MG63 (cell line): ENCODE data around the gene IGFL3. TPM values are rescaled to one million over a fixed set of nuclear protein-coding genes. Genes with fewer than 3 reads are reported as not detected.
"Not testable (repeated sequence)": the region's sequence is repeated elsewhere in the genome, so short reads cannot be mapped to it uniquely, and the experiment has no call there.

ENCODE experiments used
- DNase-seq: peaks from one replicate; pipeline ENCODE4 v3.0.0-alpha.2; 2020
- H3K27me3 ChIP-seq: fragments of 250-450 bp; sonication (Bioruptor Pico); 2 replicates; pipeline ENCODE4 v1.5.1; 2020; ENCODE audit warnings: mild to moderate bottlenecking, moderate library complexity
- H3K36me3 ChIP-seq: fragments of 250-450 bp; sonication (Bioruptor Pico); 2 replicates; pipeline ENCODE4 v1.5.1; 2020; ENCODE audit warnings: mild to moderate bottlenecking, moderate library complexity
- H3K4me3 ChIP-seq: fragments of 250-450 bp; sonication (Bioruptor Pico); 2 replicates; pipeline ENCODE4 v1.5.1; 2020; ENCODE audit warnings: mild to moderate bottlenecking, moderate library complexity
- H3K9me3 ChIP-seq: fragments of 250-450 bp; sonication (Bioruptor Pico); 2 replicates; pipeline ENCODE4 v1.5.1; 2020; ENCODE audit warnings: mild to moderate bottlenecking, moderate library complexity
- total RNA-seq: library from RNA; depleted of rRNA; stranded (reverse); fragments of >200 nt; shearing (Covaris generic); gene quantifications from 2 replicates; pipeline ENCODE4 v1.2.3, GENCODE V29; 2014; ENCODE audit warnings: low replicate concordance

IGFL3 gene
- total RNA-seq, 1 experiment from 2014 or later = not detected

DNA sequence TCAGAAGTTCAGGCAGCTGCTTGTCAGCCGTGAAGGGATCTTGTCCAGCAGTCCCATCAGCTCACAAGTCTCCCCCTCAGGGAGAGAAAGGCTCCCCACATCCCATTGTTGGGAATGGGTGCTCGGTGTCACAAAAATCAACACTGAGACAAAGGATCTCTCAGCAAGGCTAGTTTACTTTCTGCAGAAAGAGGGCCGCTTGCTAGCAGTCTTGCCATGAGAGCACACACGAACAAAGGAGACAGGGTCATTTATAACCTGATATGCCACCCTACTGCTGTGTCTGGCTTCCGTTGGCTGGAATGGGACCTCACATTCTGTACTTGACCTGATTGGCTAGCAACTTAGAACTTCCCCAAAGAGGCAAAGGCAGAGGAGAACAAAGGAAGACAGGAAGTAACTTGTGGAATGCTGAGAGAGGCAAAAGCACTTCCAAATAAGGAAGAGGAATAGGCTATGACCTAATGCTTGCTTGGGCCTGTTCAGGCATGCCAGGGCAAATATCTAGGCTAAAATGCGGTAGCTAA, 8.7 kb upstream of the IGFL3 start:
- H3K4me3 ChIP-seq = no peak overlapping the region
- 0 out of 2 replicates have a peak, but pooled peaks cover 4% of the 10 kb centered on the region for H3K27me3 ChIP-seq
- no peaks in the 10 kb centered on the region for H3K36me3 ChIP-seq
- DNase-seq = peak; percentile 68
- H3K9me3 ChIP-seq = peaks cover 5% of the 10 kb centered on the region; the same call in 1 of the 2 replicates

DNA sequence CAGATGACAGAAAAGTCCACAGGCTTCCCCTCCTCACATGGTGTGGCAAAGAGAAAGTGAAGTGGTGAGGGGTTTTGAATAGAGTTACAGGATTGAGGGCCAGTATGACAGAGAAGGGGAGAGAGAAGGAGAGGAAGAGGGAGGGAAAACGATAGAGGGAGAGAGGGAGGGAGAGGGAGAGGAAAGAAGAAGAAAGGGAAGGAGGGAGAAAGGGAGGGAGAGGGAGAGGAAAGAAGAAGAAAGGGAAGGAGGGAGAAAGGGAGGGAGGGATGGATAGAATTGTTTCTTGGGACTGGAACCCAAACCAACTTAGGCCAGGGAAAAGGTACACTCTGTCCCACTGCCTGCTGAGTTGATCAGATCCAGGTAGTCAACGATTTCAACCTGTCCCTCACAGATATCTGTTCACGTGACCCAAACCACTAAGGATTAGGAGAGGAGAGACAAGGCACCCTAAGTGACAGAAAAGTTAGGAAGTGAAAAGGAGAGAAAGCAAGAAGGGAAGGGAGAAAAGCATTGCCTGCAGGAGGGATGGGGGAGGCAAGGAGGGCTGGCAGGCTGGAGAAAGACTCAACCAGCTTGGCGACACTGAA, 8.1 kb upstream of the IGFL3 start:
- Histone ChIP-seq H3K4me3 (no peak overlapping the region), H3K36me3 (no peaks in the 10 kb centered on the region), H3K27me3 (peaks cover 9% of the 10 kb centered on the region; the same call in 1 of the 2 replicates), H3K9me3 (peaks cover 5% of the 10 kb centered on the region; the same call in 1 of the 2 replicates)
- DNase-seq = no peak

- no peaks in the 10 kb centered on the region for H3K36me3 ChIP-seq
- H3K9me3 ChIP-seq = peaks cover 5% of the 10 kb centered on the region; the same call in 1 of the 2 replicates
- peaks cover 15% of the 10 kb centered on the region for H3K27me3 ChIP-seq
- DNase-seq = no peak
- H3K4me3 ChIP-seq = no peak overlapping the region
Measured at GRCh38 chr19:46131485-46132143, 7.1 kb upstream of the IGFL3 start.

- no peaks in the 10 kb centered on the region; the same call in 1 of the 2 replicates for H3K9me3 ChIP-seq
- H3K4me3 ChIP-seq = no peak overlapping the region
- peaks cover 33% of the 10 kb centered on the region for H3K27me3 ChIP-seq
- no peak for DNase-seq
- H3K36me3 ChIP-seq = no peaks in the 10 kb centered on the region
Measured at GRCh38 chr19:46126086-46126580, 1.6 kb upstream of the IGFL3 start.

- no peak for DNase-seq
- Histone ChIP-seq H3K27me3 (peaks cover 33% of the 10 kb centered on the region), H3K4me3 (no peak overlapping the region), H3K9me3 (no peaks in the 10 kb centered on the region; the same call in 1 of the 2 replicates), H3K36me3 (no peaks in the 10 kb centered on the region)
Measured at GRCh38 chr19:46125447-46125846, 959 bp upstream of the IGFL3 start.

DNA sequence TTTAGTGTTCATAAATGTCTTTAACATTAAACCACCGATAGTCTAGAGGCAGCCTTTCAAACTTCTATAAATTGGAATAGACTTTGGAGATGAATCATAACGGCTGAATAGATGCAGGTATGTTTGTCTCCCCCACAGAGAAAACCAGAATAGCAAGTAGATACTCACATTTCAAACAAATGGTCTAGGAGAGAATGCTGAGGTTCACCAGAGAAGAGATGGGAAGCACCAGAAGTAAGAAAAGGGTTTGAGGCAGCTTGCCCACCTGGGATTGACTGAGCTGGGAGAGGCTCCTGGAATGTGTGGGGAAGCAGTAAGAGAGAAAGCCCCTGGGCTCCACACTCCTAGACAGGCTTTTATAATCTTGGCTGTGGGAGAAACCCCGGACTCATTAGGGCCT, 6.4 kb downstream of the IGFL3 start:
- no peaks in the 10 kb centered on the region for H3K36me3 ChIP-seq
- H3K27me3 ChIP-seq = peaks cover 2% of the 10 kb centered on the region
- no peak for DNase-seq
- no peak overlapping the region for H3K4me3 ChIP-seq
- no peaks in the 10 kb centered on the region for H3K9me3 ChIP-seq

GRCh38 chr19:46116121-46116520, 8.4 kb downstream of the IGFL3 start:
- H3K4me3 ChIP-seq = no peak overlapping the region
- H3K9me3 ChIP-seq = no peaks in the 10 kb centered on the region; the same call in 1 of the 2 replicates
- H3K27me3 ChIP-seq = peaks cover 2% of the 10 kb centered on the region
- peak; percentile 14 for DNase-seq
- no peaks in the 10 kb centered on the region for H3K36me3 ChIP-seq

DNA sequence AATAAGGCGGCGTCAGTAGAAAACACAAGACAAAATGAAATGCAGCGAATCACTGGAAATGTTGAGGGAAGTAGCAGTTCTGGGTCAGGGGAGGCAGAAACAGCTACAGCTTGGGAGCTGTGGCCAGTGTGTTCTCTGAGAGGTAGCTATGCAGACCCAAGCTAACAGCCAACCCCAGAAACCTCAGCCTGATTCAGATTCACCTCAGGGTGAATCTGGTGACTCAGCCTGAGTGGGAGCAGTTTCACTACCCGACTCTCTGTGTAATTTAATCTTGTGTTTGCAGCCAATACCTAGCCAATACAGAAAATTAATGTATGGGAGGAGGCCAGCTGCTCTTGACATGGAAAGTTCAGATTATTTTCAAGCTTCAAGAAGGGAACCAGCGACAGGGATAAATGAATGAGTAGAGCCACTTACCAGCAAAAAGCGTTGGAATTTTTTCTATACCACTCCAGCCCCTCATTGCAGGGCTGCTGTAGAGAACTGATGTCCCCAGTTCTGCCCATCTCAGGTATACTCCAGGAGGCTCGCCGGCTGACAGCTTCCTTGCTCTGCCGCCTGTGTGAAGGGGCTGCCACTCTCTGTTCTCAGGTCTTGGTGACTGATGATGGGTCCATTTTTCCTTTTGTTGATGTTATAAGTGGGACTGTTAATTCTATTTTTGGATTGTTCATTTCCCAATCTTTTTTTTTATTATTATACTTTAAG, 8.9 kb downstream of the IGFL3 start:
- H3K27me3 ChIP-seq = peaks cover 2% of the 10 kb centered on the region
- no peaks in the 10 kb centered on the region for H3K36me3 ChIP-seq
- peak; percentile 83 for DNase-seq
- no peak overlapping the region for H3K4me3 ChIP-seq
- no peaks in the 10 kb centered on the region; the same call in 1 of the 2 replicates for H3K9me3 ChIP-seq

DNA sequence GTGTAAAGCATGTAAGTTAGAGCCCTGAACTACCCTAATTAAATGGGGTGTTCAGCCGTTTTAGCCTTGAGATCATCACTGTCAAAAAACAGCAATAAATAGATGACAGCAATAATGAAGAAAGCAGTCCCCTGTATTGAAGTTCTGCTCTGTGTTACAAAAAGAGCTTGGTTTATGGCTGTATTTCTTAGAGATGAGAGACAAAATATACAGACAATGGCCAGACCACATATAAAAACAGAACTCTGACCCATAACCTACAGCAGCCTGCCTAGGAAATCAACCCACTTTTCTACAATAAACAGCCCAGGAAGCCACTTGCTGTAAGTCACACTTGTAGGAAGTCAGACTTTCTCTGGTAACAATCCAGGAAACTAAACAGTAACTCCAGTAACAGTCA, 10.8 kb downstream of the IGFL3 start:
- H3K36me3 ChIP-seq = no peaks in the 10 kb centered on the region

GRCh38 chr19:46112527-46112926, 12.0 kb downstream of the IGFL3 start:
- Histone ChIP-seq H3K4me3 (no peak overlapping the region), H3K27me3 (no peaks in the 10 kb centered on the region; the same call in 1 of the 2 replicates), H3K9me3 (no peaks in the 10 kb centered on the region; the same call in 1 of the 2 replicates), H3K36me3 (no peaks in the 10 kb centered on the region)
- DNase-seq = no peak

More for the DNA sequence above, 10.8 kb downstream of the IGFL3 start:
- H3K27me3 ChIP-seq = no peaks in the 10 kb centered on the region; the same call in 1 of the 2 replicates
- no peak overlapping the region for H3K4me3 ChIP-seq
- H3K9me3 ChIP-seq = no peaks in the 10 kb centered on the region; the same call in 1 of the 2 replicates
- DNase-seq = no peak

DNA sequence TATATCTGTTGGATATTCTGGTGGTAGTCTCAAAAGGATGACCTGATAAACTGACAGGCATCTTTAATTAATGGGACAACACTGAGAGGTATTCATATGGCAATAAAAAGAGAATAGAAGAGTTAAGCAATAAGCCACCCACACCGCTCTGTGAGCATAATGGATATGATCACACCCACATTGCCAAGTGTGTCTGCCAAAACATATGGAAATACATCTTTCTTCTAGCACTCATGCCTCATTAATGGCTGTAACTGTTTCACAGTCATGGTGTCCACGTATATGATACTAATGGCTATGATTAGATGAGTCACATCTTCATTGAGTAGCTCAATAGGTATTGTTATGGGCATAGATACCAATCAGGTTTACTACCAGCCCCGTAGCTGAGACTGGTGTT, 13.1 kb downstream of the IGFL3 start:
- Histone ChIP-seq H3K4me3 (no peak overlapping the region), H3K27me3 (no peaks in the 10 kb centered on the region; the same call in 1 of the 2 replicates), H3K36me3 (no peaks in the 10 kb centered on the region), H3K9me3 (peaks cover under 1% of the 10 kb centered on the region; the same call in 1 of the 2 replicates)
- no peak for DNase-seq

- Histone ChIP-seq H3K4me3 (no peak overlapping the region), H3K9me3 (peaks cover 12% of the 10 kb centered on the region), H3K27me3 (no peaks in the 10 kb centered on the region; the same call in 1 of the 2 replicates), H3K36me3 (no peaks in the 10 kb centered on the region)
- no peak for DNase-seq
Measured at GRCh38 chr19:46109876-46110275, 14.6 kb downstream of the IGFL3 start.

- Histone ChIP-seq H3K9me3 (peaks cover 20% of the 10 kb centered on the region), H3K4me3 (no peak overlapping the region), H3K27me3 (no peaks in the 10 kb centered on the region; the same call in 1 of the 2 replicates), H3K36me3 (no peaks in the 10 kb centered on the region)
- DNase-seq = peak; percentile 51
Measured at GRCh38 chr19:46107371-46107770, 17.1 kb downstream of the IGFL3 start.

DNA sequence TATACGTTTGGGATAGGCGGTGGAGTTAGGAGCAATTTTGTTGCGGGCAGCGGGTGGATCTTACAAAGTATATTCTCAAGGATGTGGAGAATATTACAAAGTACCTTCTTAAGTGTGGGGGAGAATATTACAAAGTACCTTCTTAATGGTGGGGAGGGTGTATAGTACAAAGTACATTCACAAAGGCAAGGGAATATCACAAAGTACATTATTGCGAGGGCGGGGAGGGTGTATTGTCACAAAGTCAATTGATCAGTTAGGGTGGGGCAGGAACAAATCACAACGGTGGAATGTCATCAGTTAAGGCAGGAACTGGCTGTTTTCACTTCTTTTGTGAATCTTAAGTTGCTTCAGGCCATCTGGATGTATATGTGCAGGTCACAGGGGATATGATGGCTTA, 22.2 kb downstream of the IGFL3 start:
- not testable (repeated sequence) for H3K36me3 ChIP-seq, DNase-seq, H3K27me3 ChIP-seq, H3K4me3 ChIP-seq
- peaks cover 30% of the 10 kb centered on the region for H3K9me3 ChIP-seq

DNA sequence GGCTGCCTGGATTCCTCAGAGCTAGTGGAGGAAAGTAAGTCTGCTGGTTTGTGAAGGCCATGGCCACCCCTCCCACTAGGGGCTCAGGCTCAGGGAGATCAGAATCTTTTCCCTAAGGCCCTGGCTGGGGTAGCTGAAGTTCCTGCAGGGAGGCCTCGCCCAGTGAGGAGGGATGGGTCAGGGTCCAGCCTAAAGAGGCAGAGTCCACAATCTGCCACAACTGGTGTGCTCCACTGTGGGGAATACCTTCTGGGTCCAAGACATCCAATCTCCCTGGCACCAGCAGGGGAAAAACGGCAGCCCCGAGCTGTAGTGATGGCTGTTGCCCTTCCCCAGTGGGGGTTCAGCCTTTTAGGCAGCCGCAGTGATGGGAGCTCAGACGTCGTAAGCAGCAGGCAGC, 23.2 kb downstream of the IGFL3 start:
- Histone ChIP-seq H3K36me3 (no peaks in the 10 kb centered on the region), H3K27me3 (peaks cover 6% of the 10 kb centered on the region), H3K4me3 (no peak overlapping the region), H3K9me3 (peaks cover 32% of the 10 kb centered on the region)
- no peak for DNase-seq

DNA sequence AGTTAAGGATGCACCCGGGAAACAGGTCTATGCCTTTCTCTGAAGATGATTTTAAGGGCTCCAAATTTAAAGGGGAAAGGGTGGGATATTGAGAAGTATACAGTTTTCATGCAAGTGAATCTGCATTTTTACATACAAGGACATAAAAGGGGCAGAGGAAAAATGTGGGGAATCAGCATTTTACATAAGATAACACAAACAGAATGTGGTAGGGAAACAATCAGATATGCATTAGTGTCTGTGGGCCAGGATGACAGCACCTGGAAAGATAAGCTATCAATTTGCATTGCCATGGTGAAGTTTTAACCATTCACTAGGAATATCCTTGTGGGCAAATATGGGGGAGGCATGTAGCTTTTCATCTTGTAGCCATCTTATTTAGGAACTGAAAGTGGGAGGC, 24.1 kb downstream of the IGFL3 start:
- no peak overlapping the region for H3K4me3 ChIP-seq
- H3K27me3 ChIP-seq = peaks cover 6% of the 10 kb centered on the region
- no peaks in the 10 kb centered on the region for H3K36me3 ChIP-seq
- no peak for DNase-seq
- peaks cover 25% of the 10 kb centered on the region for H3K9me3 ChIP-seq

GRCh38 chr19:46090444-46090843, 34.0 kb downstream of the IGFL3 start:
- Histone ChIP-seq H3K9me3 (peaks cover 19% of the 10 kb centered on the region), H3K27me3 (peaks cover 15% of the 10 kb centered on the region; the same call in 1 of the 2 replicates), H3K4me3 (no peak overlapping the region), H3K36me3 (no peaks in the 10 kb centered on the region)
- no peak for DNase-seq
